Endothelial cell (in vitro differentiated cells): ENCODE measurements around the gene SMIM14. TPM values are rescaled to one million over a fixed set of nuclear protein-coding genes. Genes with fewer than 3 reads are reported as not detected.
A peak's percentile ranks its signal among the peaks of the same experiment; 100 is the strongest.

Source experiments
- DNase-seq: peaks from one replicate; pipeline ENCODE4 v3.0.0; 2021; ENCODE audit warnings: low spot score
- H3K27ac Mint-ChIP-seq: one replicate; pipeline ENCODE4 v1.8.0; 2021; ENCODE audit warnings: mixed read lengths, inconsistent platforms; ENCODE audit not compliant: unreplicated experiment
- H3K27me3 Mint-ChIP-seq: one replicate; pipeline ENCODE4 v1.8.0; 2021; ENCODE audit warnings: mild to moderate bottlenecking, moderate library complexity, mixed read lengths, inconsistent platforms; ENCODE audit not compliant: unreplicated experiment
- H3K36me3 Mint-ChIP-seq: one replicate; pipeline ENCODE4 v1.8.0; 2021; ENCODE audit warnings: mild to moderate bottlenecking, low read depth, mixed read lengths, inconsistent platforms; ENCODE audit not compliant: unreplicated experiment
- H3K4me1 Mint-ChIP-seq: one replicate; pipeline ENCODE4 v1.8.0; 2021; ENCODE audit warnings: mild to moderate bottlenecking, mixed read lengths, inconsistent platforms; ENCODE audit not compliant: unreplicated experiment
- H3K4me3 Mint-ChIP-seq: one replicate; pipeline ENCODE4 v1.8.0; 2021; ENCODE audit warnings: mild to moderate bottlenecking, mixed read lengths, inconsistent platforms; ENCODE audit not compliant: unreplicated experiment
- H3K9me3 Mint-ChIP-seq: one replicate; pipeline ENCODE4 v1.8.0; 2021; ENCODE audit warnings: mixed read lengths, inconsistent platforms; ENCODE audit not compliant: unreplicated experiment
- CTCF ChIP-seq: fragments of 200-600 bp; sonication (generic); IDR thresholded peaks from one replicate; pipeline ENCODE4 v1.5.0; 2021; ENCODE audit warnings: antibody characterized with exemption; ENCODE audit not compliant: unreplicated experiment
- total RNA-seq: library from RNA; stranded (reverse); fragmentation: NEBNext Ultra II Directional; extraction: Animal tissue kit (Norgen Biotek cat#: 25700); gene quantifications from one replicate; pipeline ENCODE4 v1.2.1, GENCODE V29; 2021; ENCODE audit not compliant: unreplicated experiment

SMIM14 gene
- total RNA-seq, 1 donor from 2014 or later, result 19.4 TPM

GRCh38 chr4:39525822-39526690, 112.6 kb downstream of the SMIM14 start:
- H3K4me1 Mint-ChIP-seq, result peaks cover 22% of the 10 kb centered on the region
- H3K9me3 Mint-ChIP-seq, result peaks cover 4% of the 10 kb centered on the region
- peaks cover 2% of the 10 kb centered on the region for H3K27me3 Mint-ChIP-seq
- H3K4me3 Mint-ChIP-seq, result peak overlapping the region; percentile 99
- H3K36me3 Mint-ChIP-seq, result peaks cover 27% of the 10 kb centered on the region
- no peak for DNase-seq
- peak overlapping the region; percentile 96 for H3K27ac Mint-ChIP-seq
- TF ChIP-seq CTCF, result no peak

- Mint-ChIP-seq H3K27ac (no peak overlapping the region), H3K4me1 (peaks cover 22% of the 10 kb centered on the region), H3K9me3 (peaks cover 4% of the 10 kb centered on the region), H3K4me3 (no peak overlapping the region), H3K27me3 (peaks cover 2% of the 10 kb centered on the region), H3K36me3 (peaks cover 15% of the 10 kb centered on the region)
- TF ChIP-seq CTCF, result no peak
- DNase-seq, result no peak
Measured at GRCh38 chr4:39524161-39524957, 114.3 kb downstream of the SMIM14 start.

- H3K9me3 Mint-ChIP-seq, result no peaks in the 10 kb centered on the region
- no peak overlapping the region for H3K27ac Mint-ChIP-seq
- no peak overlapping the region for H3K4me3 Mint-ChIP-seq
- H3K4me1 Mint-ChIP-seq, result peaks cover 16% of the 10 kb centered on the region
- no peak for TF ChIP-seq CTCF
- H3K27me3 Mint-ChIP-seq, result peaks cover 2% of the 10 kb centered on the region
- no peak for DNase-seq
- H3K36me3 Mint-ChIP-seq, result peaks cover 9% of the 10 kb centered on the region
Measured at GRCh38 chr4:39522068-39522467, 116.6 kb downstream of the SMIM14 start.

- Mint-ChIP-seq H3K4me1 (peaks cover 14% of the 10 kb centered on the region), H3K27ac (no peak overlapping the region), H3K4me3 (no peak overlapping the region), H3K27me3 (no peaks in the 10 kb centered on the region), H3K36me3 (peaks cover 5% of the 10 kb centered on the region), H3K9me3 (no peaks in the 10 kb centered on the region)
- no peak for DNase-seq
- no peak for TF ChIP-seq CTCF
Measured at GRCh38 chr4:39521253-39521919, 117.3 kb downstream of the SMIM14 start.
